Natural killer cell (primary cell): ENCODE data around the gene TOPBP1. TPM values are rescaled to one million over a fixed set of nuclear protein-coding genes. Genes with fewer than 3 reads are reported as not detected.

Experiments
- ATAC-seq, 3 donors: fragments of 150-1000 bp in 2 of 3; fragments of 200-7000 bp in 1 of 3; cut with Tn5 transposase; 1 replicate in 1 of 3; 2 replicates in 2 of 3; pipeline ENCODE4 v1.10.0; 2021; ENCODE audit warnings: mild to moderate bottlenecking in 2 of 3, moderate library complexity in 2 of 3
- DNase-seq, 2 donors: peaks; one replicate each; pipeline versions ENCODE4 v3.0.0 to v3.0.0-alpha.2; 2013 to 2021; ENCODE audit warnings: mixed read lengths in 1 of 2
- H3K27ac ChIP-seq: one replicate; pipeline ENCODE4 v1.5.1; 2013; ENCODE audit warnings: mild to moderate bottlenecking, low read length
- H3K27me3 ChIP-seq: one replicate; pipeline ENCODE4 v1.6.1; 2013; ENCODE audit warnings: low read length; ENCODE audit not compliant: control insufficient read depth, insufficient read depth
- H3K36me3 ChIP-seq: one replicate; pipeline ENCODE4 v1.6.1; 2013; ENCODE audit warnings: low read length; ENCODE audit not compliant: control insufficient read depth, insufficient read depth
- H3K4me1 ChIP-seq: one replicate; pipeline ENCODE4 v1.6.1; 2013; ENCODE audit warnings: low read length; ENCODE audit not compliant: control insufficient read depth, insufficient read depth
- H3K4me3 ChIP-seq: one replicate; pipeline ENCODE4 v1.5.1; 2013; ENCODE audit warnings: low read length
- H3K9me3 ChIP-seq: one replicate; pipeline ENCODE4 v1.6.1; 2013; ENCODE audit warnings: low read length; ENCODE audit not compliant: control insufficient read depth, insufficient read depth
- H3K27ac Mint-ChIP-seq, 2 donors: one replicate each; pipeline ENCODE4 v1.8.0; 2022; ENCODE audit warnings: mild to moderate bottlenecking in 2 of 2, mixed read lengths in 2 of 2, moderate library complexity in 1 of 2
- H3K27me3 Mint-ChIP-seq, 2 donors: one replicate each; pipeline ENCODE4 v1.8.0; 2022; ENCODE audit warnings: low read depth in 2 of 2, mixed read lengths in 2 of 2
- H3K36me3 Mint-ChIP-seq: one replicate; pipeline ENCODE4 v1.8.0; 2022; ENCODE audit warnings: mixed read lengths
- H3K4me1 Mint-ChIP-seq, 2 donors: one replicate each; pipeline ENCODE4 v1.8.0; 2022; ENCODE audit warnings: mixed read lengths in 2 of 2
- H3K4me3 Mint-ChIP-seq: one replicate; pipeline ENCODE4 v1.8.0; 2022; ENCODE audit warnings: mild to moderate bottlenecking, moderate library complexity, mixed read lengths
- H3K9me3 Mint-ChIP-seq, 2 donors: one replicate each; pipeline ENCODE4 v1.8.0; 2022; ENCODE audit warnings: mixed read lengths in 2 of 2
- CTCF ChIP-seq: fragments of 200-600 bp; IDR thresholded peaks from one replicate; pipeline ENCODE4 v1.8.0; 2022; ENCODE audit warnings: antibody characterized with exemption
- WGBS: methylation state at CpG from one replicate; pipeline ENCODE4 v1.1.7; 2013; ENCODE audit warnings: missing lambda C conversion rate; ENCODE audit not compliant: insufficient coverage; 5-methylcytosine and 5-hydroxymethylcytosine counted together
- intact Hi-C: fragments of 100-400 bp; cut with micrococcal nuclease; formaldehyde crosslinking; loops from one replicate; pipeline ENCODE4 v1.14.2; 2022
- total RNA-seq, 4 donors: library from RNA; stranded (reverse); fragments of 120-200 nt in 1 of 4; gene quantifications; one replicate each; pipeline versions ENCODE4 v1.2.3 to v1.2.4, GENCODE V29; 2013 to 2022

Gene TOPBP1
- total RNA-seq, 3 donors from 2014 or later (not counting 1 experiment from before 2014, with no cell fraction given): 48.1 to 52.9 (median 50.9) TPM

- H3K36me3 Mint-ChIP-seq: peaks cover 22% of the 10 kb centered on the region
- no peak for TF ChIP-seq CTCF
These were observed 87.4 kb downstream of the TOPBP1 start for GRCh38 chr3:133574260-133574881.

GRCh38 chr3:133573629-133574194 lies 88.0 kb downstream of the TOPBP1 start, which contains the start of gene CDV3:
TSS of gene CDV3 (plus strand) at chr3:133573686. CDS start at chr3:133574045, 359 bp downstream.
- intact Hi-C loops: loop anchor here (1.0 to 2.0 kb wide), 3 partner anchors 89 to 1157 kb away; partner anchors contain the start of genes CEP63 and DNAJC13
- Histone ChIP-seq H3K27me3 (no peaks in the 10 kb centered on the region), H3K27ac (peak within 1 kb of the TSS; percentile 92), H3K36me3 (peaks cover 25% of the 10 kb centered on the region), H3K9me3 (no peaks in the 10 kb centered on the region), H3K4me3 (peak within 1 kb of the TSS; percentile 76), H3K4me1 (peaks cover 25% of the 10 kb centered on the region)
- H3K36me3 Mint-ChIP-seq: peaks cover 16% of the 10 kb centered on the region
- no peak for TF ChIP-seq CTCF
- peaks cover 46 to 59% of the 10 kb centered on the region in 2 donors for H3K4me1 Mint-ChIP-seq
- DNase-seq (peak in 1 of 2 donors; percentile 82), ATAC-seq (peak; percentile 39 to 70 (median 51))
- peak within 1 kb of the TSS; percentile 99 for H3K27ac Mint-ChIP-seq
- under 1% methylated on average over 81 of the region's 81 CpGs for WGBS
- peak within 1 kb of the TSS; percentile 93 for H3K4me3 Mint-ChIP-seq
- H3K27me3 Mint-ChIP-seq: no peaks in the 10 kb centered on the region
- no peaks in the 10 kb centered on the region for H3K9me3 Mint-ChIP-seq

More at GRCh38 chr3:133574260-133574881, 87.4 kb downstream of the TOPBP1 start:
- Mint-ChIP-seq H3K4me1 (peaks cover 52 to 64% of the 10 kb centered on the region in 2 donors), H3K27ac (peak overlapping the region; percentile 99), H3K27me3 (no peaks in the 10 kb centered on the region), H3K9me3 (no peaks in the 10 kb centered on the region), H3K4me3 (peak overlapping the region; percentile 93)
- ATAC-seq (peak; percentile 30 to 42 (median 39)), DNase-seq (peak; percentile 78 to 81)
- H3K36me3 ChIP-seq: peaks cover 32% of the 10 kb centered on the region
- no peaks in the 10 kb centered on the region for H3K9me3 ChIP-seq
- intact Hi-C loops: no loop called here
- peak overlapping the region; percentile 76 for H3K4me3 ChIP-seq
- under 1% methylated on average over 54 of the region's 54 CpGs for WGBS
- H3K27ac ChIP-seq: peak overlapping the region; percentile 79
- H3K27me3 ChIP-seq: no peaks in the 10 kb centered on the region
- H3K4me1 ChIP-seq: peaks cover 25% of the 10 kb centered on the region

GRCh38 chr3:133573054-133573628 lies 88.6 kb downstream of the TOPBP1 start:
- peak overlapping the region; percentile 99 for H3K27ac Mint-ChIP-seq
- Histone ChIP-seq H3K9me3 (no peaks in the 10 kb centered on the region), H3K4me1 (peaks cover 22% of the 10 kb centered on the region), H3K27me3 (no peaks in the 10 kb centered on the region), H3K4me3 (peak overlapping the region; percentile 38), H3K36me3 (peaks cover 19% of the 10 kb centered on the region), H3K27ac (peak overlapping the region; percentile 92)
- DNase-seq (peak; percentile 100), ATAC-seq (peak; percentile 77 to 91 (median 79))
- H3K9me3 Mint-ChIP-seq: no peaks in the 10 kb centered on the region
- H3K27me3 Mint-ChIP-seq: no peaks in the 10 kb centered on the region
- WGBS: 0% methylated on average over 32 of the region's 33 CpGs
- H3K4me3 Mint-ChIP-seq: peak overlapping the region; percentile 87
- H3K4me1 Mint-ChIP-seq: peaks cover 40 to 53% of the 10 kb centered on the region in 2 donors
- no peak for TF ChIP-seq CTCF
- intact Hi-C loops: loop anchor here (1.0 to 2.0 kb wide), 3 partner anchors 89 to 1156 kb away; partner anchors contain the start of genes CEP63 and DNAJC13
- H3K36me3 Mint-ChIP-seq: peaks cover 10% of the 10 kb centered on the region
